Gastroesophageal sphincter (tissue), 4 donors: Measurements from ENCODE around the gene DRC1. TPM values are rescaled to one million over a fixed set of nuclear protein-coding genes. Genes with fewer than 3 reads are reported as not detected.

Source experiments
- ATAC-seq: fragments of 150-250 bp; one replicate; pipeline ENCODE4 v1.9.1; 2016; ENCODE audit warnings: mild to moderate bottlenecking, moderate library complexity
- H3K27ac ChIP-seq, 4 donors: fragments of 200-600 bp; sonication (generic) in 3 of 4; 1 replicate in 3 of 4; 2 replicates in 1 of 4; pipeline ENCODE4 v1.5.1; 2016 to 2019
- H3K27me3 ChIP-seq: fragments of 200-600 bp; sonication (generic); one replicate; pipeline ENCODE4 v1.5.1; 2019
- H3K36me3 ChIP-seq, 2 donors: fragments of 200-600 bp; sonication (generic); one replicate each; pipeline ENCODE4 v1.5.1; 2019; ENCODE audit warnings: control low read depth in 1 of 2
- H3K4me1 ChIP-seq, 3 donors: fragments of 200-600 bp; sonication (generic); 1 replicate in 2 of 3; 2 replicates in 1 of 3; pipeline ENCODE4 v1.5.1; 2016 to 2019; ENCODE audit warnings: control low read depth in 2 of 3
- H3K4me3 ChIP-seq, 2 donors: fragments of 200-600 bp; sonication (generic); one replicate each; pipeline ENCODE4 v1.5.1; 2019; ENCODE audit warnings: mild to moderate bottlenecking in 1 of 2, moderate library complexity in 1 of 2
- H3K9me3 ChIP-seq, 3 donors: fragments of 200-600 bp; sonication (generic); one replicate each; pipeline ENCODE4 v1.5.1; 2017 to 2019; ENCODE audit warnings: control low read depth in 2 of 3
- CTCF ChIP-seq, 4 experiments: fragments of 200-600 bp in 2 of 4; fragments of 450-650 bp in 2 of 4; sonication (generic) in 1 of 4; IDR thresholded peaks; one replicate each; pipeline ENCODE4 v1.5.1; 2017 to 2019; ENCODE audit warnings: antibody characterized with exemption in 4 of 4, mild to moderate bottlenecking in 2 of 4, moderate library complexity in 2 of 4
- EP300 ChIP-seq: sonication (generic); formaldehyde crosslinking; IDR thresholded peaks from one replicate; pipeline ENCODE4 v1.6.1; 2017; ENCODE audit warnings: antibody characterized with exemption, mild to moderate bottlenecking
- POLR2A ChIP-seq, 2 donors: fragments of 450-650 bp; IDR thresholded peaks; one replicate each; pipeline ENCODE4 v1.6.1; 2017; ENCODE audit warnings: antibody characterized with exemption in 2 of 2, mild to moderate bottlenecking in 2 of 2, moderate library complexity in 1 of 2
- POLR2AphosphoS5 ChIP-seq: sonication (generic); formaldehyde crosslinking; IDR thresholded peaks from one replicate; pipeline ENCODE4 v1.6.1; 2017; ENCODE audit warnings: antibody characterized with exemption
- WGBS, 2 donors: methylation state at CpG; one replicate each; pipeline ENCODE4 v1.1.5; 2018; ENCODE audit warnings: low coverage in 1 of 2; 5-methylcytosine and 5-hydroxymethylcytosine counted together
- total RNA-seq, 4 donors: library from RNA; depleted of rRNA; stranded (reverse); fragments of >200 nt; gene quantifications; one replicate each; pipeline ENCODE4 v1.1.0, GENCODE V29; 2016

Gene DRC1
- total RNA-seq, 4 donors from 2014 or later, result 0.27 to 2.3 (median 0.54) TPM; not detected in 1

GRCh38 chr2:26470601-26471260 is 69.0 kb downstream of the DRC1 start:
- Histone ChIP-seq H3K4me3 (no peak overlapping the region), H3K9me3 (peaks cover 0 to 12% (median 0%) of the 10 kb centered on the region in 3 donors), H3K36me3 (no peaks in the 10 kb centered on the region), H3K27me3 (no peaks in the 10 kb centered on the region), H3K27ac (no peak overlapping the region), H3K4me1 (no peaks in the 10 kb centered on the region)
- TF ChIP-seq POLR2A (IDR thresholded peaks at IDR 0.05), result no peak
- TF ChIP-seq POLR2AphosphoS5, result no peak
- TF ChIP-seq EP300, result no peak
- TF ChIP-seq CTCF (IDR thresholded peaks at IDR 0.05), result no peak
- ATAC-seq, result no peak
- 79 to 100% methylated on average over 2 to 4 of the region's 9 CpGs for whole genome bisulfite sequencing, 2 donors

- Histone ChIP-seq H3K36me3 (no peaks in the 10 kb centered on the region), H3K27ac (no peak overlapping the region), H3K4me1 (no peaks in the 10 kb centered on the region), H3K4me3 (no peak overlapping the region), H3K27me3 (no peaks in the 10 kb centered on the region), H3K9me3 (peaks cover 0 to 12% (median 0%) of the 10 kb centered on the region in 3 donors)
- TF ChIP-seq POLR2AphosphoS5 (no peak), CTCF (IDR thresholded peaks at IDR 0.05) (no peak), POLR2A (IDR thresholded peaks at IDR 0.05) (no peak), EP300 (no peak)
- no peak for ATAC-seq
- WGBS, 2 donors, result no CpG with 5 or more reads among the region's 2 CpGs
Observed at GRCh38 chr2:26471289-26471688, 69.6 kb downstream of the DRC1 start.

GRCh38 chr2:26471766-26472706 is 70.3 kb downstream of the DRC1 start:
- Histone ChIP-seq H3K4me3 (no peak overlapping the region), H3K4me1 (no peaks in the 10 kb centered on the region), H3K9me3 (peaks cover 0 to 12% (median 0%) of the 10 kb centered on the region in 3 donors), H3K27ac (no peak overlapping the region), H3K36me3 (no peaks in the 10 kb centered on the region), H3K27me3 (no peaks in the 10 kb centered on the region)
- TF ChIP-seq CTCF (IDR thresholded peaks at IDR 0.05), result no peak
- TF ChIP-seq EP300, result no peak
- no peak for TF ChIP-seq POLR2A (IDR thresholded peaks at IDR 0.05)
- TF ChIP-seq POLR2AphosphoS5, result no peak
- ATAC-seq, result no peak
- WGBS, 2 donors, result 86% methylated on average over 15 to 16 of the region's 25 CpGs

GRCh38 chr2:26472821-26473655 is 71.3 kb downstream of the DRC1 start:
- no peak for ATAC-seq
- Histone ChIP-seq H3K27me3 (no peaks in the 10 kb centered on the region), H3K4me1 (peaks cover 0 to 7% (median 0%) of the 10 kb centered on the region in 3 donors), H3K4me3 (no peak overlapping the region), H3K27ac (no peak overlapping the region), H3K9me3 (peaks cover 0 to 12% (median 0%) of the 10 kb centered on the region in 3 donors), H3K36me3 (no peaks in the 10 kb centered on the region)
- WGBS, 2 donors, result 85 to 93% methylated on average over 6 to 13 of the region's 34 CpGs
- TF ChIP-seq CTCF (IDR thresholded peaks at IDR 0.05) (no peak), POLR2A (IDR thresholded peaks at IDR 0.05) (no peak), EP300 (no peak), POLR2AphosphoS5 (no peak)
